Fibroblast of skin of abdomen (primary cell): ENCODE results near the gene KRT78.

ENCODE experiments used
- DNase-seq: peaks from one replicate; pipeline ENCODE4 v3.0.0-alpha.2; 2013

Gene KRT78

DNA sequence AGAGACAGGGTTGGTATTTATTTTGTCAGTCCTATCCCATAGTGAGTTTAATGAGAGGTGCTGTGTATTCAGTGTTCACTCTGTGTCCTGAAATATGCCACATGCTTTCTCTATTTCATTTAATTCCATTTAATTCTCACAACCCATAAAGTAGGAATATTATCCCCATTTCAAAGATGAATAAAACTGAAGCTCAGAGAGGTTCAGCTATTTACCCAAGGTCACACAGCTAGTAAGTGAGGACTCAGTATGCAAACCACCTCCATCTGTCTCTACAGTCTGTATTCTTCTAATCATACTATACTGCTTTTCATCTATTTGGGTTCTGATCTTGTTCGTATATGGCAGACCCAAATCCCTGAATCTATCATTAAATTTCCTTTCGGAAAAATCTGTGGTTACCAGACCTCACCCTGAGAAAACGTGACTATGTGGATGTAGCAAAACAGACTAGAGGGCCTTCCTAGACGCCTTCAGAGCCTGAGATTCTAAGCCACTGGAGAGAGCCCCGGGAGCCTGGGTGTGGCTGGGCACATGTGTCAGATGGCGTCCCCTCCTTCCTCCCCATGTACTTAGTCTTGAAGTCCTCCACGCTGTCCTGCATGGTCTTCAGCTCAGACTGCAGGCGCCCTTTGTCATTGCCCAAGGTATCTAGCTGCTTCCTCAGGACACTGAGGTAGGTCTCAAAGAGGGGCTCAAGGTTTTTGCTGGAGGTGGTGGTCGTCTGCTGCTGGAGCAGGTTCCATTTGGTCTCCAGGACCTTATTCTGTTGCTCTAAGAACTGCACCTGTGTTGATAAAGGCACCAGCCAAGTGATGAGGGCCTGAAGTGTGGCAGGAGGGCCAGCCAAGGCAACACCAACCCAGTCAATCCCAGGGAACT lies 37.4 kb downstream of the KRT78 start:
- DNase-seq: no peak

DNA sequence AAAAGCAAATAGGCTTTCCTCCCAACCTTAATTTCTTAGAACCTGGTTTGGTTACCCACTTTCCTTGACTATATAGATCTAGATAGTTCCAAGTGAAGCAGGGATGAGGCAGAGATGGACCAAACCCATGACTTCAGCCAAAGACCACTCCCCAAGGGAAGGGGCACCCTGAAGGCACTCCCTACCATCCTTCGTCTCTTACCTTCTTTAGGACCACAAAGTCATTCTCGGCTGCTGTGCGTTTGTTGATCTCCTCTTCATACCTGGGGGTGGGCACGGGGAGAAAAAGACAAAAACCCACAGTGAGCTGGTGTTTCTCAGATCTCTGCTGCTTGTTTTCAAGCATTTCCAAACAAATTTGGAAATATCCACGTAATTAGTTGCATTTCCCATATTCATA lies 38.2 kb downstream of the KRT78 start:
- DNase-seq: no peak

DNA sequence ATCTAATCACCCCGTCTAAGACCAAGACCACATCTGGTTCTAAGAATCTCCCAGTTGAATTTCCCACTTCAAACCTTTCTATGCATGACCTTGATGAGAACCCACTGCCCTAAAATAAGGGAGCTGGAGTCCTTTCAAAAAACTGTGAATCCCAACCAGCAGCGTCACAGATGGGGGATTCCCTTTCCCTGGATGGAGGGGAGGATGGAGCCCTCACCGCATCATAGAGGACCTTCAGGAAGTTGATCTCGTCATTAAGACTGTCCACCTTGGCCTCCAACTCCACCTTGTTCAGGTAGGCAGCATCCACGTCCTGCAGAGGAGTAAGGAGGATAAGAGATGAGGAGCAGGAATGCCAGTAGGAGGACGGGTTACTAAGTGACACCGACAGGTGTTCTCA lies 39.6 kb downstream of the KRT78 start:
- no peak for DNase-seq

DNA sequence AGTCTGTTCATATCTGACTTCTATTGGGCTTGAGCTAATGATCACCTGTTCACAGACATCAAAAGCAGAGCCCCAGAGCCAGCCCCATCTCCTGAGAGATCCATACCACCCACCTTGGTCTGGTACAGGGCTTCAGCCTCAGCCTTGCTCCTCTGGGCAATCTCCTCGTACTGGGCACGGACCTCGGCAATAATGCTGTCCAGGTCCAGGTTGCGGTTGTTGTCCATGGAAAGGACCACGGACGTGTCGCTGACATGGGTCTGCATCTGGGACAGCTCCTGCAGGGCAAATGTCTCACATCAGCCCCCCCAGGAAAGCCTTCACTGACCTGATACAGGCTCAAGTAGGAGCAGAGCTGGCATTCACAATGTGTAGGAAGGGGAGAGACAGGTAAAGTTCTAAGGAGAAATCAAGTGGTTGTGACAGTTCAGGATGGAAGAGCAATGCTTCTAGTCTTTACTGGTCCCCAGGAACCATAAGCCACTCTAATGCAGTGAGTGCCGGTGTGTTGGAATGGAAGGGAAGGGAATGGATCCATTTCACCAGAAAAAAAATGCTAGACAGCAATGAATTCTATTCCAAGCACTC lies 40.1 kb downstream of the KRT78 start:
- DNase-seq: no peak

DNA sequence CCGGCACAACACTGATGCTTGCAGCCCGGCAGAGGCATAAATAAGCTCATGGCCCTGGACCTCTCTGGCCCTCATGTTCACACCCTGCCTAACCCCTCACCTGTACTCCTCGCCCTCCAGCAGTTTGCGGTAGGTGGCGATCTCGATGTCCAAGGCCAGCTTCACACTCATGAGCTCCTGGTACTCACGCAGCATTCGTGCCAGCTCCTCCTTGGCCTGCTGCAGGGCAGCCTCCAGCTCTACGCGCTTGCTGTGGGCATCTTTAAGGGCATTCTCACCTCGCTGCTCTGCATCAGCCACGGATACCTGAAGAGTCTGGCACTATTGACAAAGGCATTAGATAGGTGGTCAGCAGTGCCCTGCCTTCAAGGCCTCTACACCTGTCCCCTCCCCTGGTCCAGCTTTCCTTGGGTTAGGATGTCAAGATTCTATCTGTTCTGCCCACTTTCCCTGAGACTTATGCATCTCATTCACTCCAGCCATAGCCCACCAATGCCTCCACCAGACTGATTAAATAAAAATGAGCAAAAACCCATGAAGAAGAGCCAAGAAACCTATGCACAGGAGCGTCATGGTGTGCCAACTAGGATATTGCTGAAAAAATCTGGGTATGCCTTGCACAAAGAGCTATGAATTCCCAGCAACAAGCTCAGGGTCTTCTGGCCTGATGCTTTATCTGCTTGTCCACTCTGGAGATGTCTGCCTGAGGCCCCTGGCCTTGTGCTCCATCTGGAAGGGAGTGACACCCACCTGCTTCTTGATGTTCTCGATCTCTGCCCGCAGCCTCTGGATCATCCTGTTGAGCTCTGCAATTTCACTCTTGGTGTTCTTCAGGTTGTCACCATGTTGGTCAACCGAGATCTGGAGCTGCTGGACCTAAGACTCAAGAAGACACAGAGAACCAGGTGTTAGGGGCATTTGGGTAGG lies 41.0 kb downstream of the KRT78 start:
- DNase-seq: no peak

DNA sequence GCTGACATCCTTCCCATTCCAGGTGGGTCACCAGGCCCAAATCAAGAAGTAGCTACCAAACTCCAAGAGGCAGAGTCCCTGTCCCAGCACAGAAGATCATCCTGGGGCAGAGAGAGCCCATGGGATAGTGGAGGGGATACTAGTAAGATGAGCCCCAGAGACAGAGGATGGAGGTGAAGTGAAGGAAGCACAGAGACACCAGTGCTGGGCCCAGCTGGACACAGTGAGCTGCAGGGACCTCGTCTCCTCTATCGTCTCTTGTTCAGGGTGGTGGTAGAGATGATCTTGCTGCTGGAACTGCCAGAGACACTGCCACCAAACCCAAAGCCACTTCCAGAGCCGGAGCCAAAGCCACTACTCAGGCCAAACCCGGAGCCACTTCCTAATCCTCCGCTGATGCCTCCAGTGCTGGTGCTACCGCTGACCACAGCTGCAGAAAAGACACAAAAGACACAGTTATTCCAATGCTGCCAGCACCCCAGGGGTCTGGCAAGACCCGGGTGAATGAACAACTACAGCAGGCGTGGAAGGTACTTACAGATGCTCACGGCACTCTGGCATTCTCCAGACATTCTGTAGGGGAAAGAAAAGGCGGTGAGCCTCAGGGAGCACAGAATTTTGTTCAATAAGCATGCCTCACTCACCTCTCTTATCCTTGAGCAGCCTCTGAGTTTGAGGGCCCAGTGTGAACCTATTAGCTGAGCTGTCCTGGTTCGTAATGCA lies 41.8 kb downstream of the KRT78 start:
- no peak for DNase-seq

DNA sequence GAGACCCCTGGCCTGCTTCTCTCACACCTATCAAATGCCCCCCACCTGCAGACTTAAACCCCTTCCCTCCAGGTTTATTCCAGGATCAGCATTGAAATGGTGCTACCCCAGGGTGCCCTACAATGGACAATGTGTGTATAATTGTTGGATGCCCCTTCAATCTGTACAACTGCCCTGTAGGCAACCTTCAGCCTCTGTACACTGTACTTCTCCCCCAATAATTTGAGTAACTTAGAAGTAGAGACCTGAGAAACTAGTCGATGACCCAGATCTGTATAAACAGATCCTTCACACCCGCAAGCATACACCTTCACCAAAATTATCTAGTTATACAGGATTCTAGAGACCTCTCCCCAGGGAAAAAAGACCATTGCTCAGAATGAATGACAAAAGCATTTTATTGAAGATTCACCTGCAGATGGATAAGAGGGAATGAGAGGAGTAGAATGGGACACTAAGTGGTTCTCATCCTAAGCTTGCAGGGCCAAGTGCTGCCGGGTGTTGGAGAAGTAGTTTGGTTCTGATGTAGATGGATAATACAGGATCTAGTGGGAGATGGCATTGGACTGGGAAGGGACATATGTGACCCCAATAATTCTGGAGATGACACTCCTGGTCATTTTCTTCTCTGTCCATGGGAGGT lies 42.5 kb downstream of the KRT78 start:
- no peak for DNase-seq

DNA sequence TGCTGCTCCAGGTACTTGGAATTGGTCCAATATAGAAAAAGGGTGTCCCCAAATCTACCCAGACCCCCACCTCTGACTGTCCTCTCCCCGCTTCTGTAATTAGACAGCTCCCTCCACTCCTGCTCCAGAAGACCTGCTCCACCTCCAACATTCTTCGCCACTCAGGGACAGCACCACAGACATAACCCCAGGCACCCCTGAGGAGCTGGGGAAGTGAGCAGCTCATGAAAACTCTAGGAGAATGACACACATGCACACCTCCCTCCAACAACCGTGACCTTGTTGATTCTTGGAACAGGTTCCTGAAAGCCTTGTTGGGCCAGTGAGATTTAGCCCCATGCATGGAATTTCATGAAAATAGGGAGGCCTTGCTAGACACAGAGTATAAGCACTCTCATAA lies 43.1 kb downstream of the KRT78 start:
- no peak for DNase-seq

DNA sequence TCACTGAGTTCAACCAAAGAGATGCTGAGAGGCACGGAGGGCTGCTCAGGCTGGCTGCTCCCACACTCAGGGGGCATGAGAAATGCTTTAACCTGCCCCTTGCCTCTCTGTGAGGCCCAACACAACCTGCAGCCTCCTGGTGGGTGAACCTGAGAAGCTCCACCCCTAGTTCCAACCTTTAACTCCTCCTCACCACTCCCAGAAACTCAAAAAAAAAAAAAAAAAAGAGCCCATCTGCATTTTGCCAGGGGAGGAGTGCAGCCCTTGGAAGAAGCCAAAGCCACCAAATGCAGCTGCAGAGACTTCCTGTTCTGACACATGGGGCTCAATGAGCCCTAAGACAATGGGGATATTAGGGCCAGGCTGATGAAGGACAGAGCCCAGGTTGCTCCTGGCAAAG lies 43.8 kb downstream of the KRT78 start:
- DNase-seq: no peak

DNA sequence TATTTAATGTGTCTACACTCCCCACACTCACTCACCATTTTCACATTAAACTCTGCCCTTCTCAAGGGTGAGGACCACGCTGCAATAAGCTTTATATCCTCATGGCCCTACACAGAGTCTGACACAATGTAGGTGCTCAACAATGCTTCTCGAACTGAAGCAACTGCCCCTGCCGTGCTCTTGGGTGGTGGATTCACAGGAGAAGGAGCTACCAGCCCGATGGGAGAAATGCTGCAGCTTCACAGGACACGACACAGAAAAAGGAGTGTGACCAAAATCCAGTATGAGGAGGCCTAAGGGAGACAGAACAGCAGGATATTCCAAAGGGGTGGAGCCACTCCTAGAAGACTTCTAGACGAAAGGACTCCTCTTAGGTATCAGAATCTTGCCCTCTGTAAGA lies 46.4 kb downstream of the KRT78 start:
- DNase-seq: no peak

DNA sequence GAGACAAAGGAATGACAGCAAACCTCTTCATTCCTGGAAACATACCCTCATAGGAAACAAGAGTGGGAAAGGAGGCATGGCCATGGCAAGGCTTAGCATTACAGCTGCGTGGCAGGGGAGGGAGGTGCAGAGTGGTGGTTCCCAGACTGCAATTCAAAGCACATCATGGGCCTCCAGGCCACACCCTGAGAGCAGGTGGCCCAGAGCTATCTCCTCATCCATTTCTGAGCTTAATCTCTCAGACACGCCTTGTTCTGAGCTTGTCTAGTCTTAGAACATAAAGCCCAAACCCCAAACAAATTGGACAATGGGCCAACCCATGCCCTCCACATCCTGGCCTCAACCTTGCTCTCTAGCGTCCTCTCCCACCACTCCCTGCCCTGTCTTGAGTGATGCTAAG lies 47.0 kb downstream of the KRT78 start:
- DNase-seq: no peak

DNA sequence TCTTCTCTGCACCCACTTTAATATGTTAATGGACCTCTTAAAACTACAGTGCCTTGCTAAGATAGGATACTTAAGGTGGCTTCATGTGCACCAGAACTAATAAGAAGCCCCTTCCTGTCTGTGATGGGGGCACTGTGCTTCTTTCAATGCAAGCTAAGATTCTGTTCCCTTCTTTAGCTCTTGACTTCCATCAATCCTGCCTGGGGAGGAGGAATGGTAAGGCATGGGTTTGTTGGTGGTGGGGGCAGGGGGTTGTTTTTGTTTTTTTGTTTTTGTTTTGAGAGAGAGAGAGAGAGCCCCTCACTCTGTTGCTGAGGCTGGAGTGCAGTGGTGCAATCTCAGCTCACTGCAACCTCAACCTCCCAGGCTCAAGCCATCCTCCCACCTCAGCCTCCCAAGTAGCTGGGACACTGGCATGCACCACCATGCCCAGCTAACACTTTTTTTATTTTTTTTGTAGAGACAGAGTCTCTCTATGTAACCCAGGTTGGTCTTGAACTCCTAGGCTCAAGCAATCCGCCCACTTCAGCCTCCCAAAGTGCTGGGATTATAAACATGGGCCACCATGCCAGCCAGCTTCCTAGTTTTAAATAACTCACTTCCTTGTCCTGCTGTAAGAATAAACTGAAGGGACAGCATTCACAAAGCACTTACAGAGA lies 48.4 kb downstream of the KRT78 start:
- DNase-seq: no peak

DNA sequence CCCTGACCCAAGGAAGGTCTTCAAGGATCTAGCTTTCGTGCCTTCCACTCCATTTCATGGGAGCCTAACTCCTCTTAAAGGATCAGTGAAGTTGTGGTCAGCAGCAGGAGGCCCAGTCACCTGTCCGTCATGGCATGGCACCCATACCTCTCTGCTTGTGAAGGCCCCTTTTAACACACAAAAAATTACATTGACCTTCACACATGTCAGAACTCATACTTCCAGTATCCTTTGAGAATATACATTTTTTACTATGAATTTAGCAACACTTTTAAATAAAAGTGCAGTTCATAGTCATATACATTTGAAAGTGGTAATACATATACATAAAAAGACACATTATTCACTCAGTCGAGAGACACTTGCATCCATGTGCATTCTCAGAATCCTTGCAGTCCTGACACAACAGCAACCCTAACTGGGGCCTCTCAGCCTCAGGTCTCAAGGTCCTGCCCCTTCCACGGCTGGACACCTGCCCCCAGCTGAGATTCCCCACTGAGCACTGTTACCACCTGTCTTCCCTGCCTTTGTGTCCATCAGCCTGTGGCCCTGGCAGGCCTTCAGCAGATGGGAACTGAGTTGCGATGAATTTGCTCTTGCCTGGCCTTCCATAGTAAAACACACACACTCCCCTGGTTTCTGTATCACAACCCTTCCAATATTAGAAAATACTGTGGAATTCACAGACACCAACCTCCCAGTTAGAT lies 49.1 kb downstream of the KRT78 start:
- no peak for DNase-seq

DNA sequence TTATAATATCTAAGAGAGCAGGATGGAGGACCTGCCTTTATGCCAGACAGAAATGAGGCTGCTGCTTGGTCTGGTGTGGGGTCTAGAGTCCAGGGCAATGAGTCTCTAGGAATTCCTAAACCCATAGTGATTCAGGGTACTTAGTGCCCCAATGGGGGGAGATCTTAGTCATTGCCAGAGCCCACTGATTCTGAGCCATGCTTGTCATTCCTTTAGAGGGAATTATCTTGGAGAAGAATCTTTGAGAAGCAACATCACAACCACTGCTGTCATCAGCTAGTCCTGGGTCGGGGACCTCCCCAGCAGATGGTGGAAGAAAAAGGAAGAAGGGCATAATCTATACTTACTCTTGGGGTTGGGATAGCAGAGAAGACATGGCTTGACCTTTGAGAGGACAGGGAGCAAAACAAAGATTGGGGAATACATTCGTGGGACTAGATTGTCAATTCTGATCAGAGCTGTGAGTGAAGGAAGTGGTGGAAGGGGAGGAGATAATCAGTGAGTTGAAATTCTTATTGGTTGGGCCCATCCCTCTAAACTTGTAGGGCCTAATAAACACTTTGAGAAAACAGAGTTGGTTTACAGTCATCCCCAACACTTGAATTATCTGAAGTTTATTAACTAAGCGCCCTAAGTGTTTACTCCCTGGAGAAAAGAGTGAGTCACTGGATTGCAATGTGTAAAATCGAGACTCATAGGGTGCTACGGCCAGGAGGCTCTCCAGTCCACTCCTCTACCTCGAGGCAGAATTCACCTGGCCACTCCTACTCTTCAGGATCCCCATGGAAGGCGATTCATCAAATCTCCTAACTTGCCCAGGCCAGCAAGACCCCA lies 49.9 kb downstream of the KRT78 start:
- DNase-seq: peak; percentile 84

DNA sequence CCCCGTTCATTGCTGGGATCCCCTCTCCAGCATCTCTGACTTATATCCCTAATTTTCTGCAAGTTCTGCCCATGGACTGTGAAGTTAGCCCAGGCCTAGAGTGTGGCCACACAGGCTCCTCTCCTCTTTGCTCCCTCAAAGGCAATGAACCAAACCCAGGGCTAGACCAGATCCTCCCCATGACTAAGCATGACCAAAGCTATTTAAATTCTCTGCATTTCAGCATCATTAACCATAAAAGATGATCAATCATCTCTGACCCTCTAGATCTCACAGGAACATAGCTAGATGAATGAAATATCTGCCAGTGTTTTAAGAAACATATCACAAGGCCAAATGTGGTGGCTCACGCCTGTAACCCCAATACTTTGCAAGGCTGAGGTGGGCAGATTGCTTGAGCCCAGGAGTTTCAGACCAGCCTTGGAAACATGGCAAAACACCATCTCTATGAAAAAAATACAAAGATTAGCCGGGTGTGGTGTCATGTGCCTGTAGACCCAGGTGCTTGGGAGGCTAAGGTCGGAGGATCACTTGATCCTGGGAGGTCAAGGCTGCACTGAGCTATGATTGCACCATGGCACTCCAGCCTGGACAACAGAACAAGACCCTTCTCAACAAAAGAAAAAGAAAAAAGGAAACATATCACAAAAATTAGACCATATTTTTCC lies 50.7 kb downstream of the KRT78 start:
- peak; percentile 84 for DNase-seq

DNA sequence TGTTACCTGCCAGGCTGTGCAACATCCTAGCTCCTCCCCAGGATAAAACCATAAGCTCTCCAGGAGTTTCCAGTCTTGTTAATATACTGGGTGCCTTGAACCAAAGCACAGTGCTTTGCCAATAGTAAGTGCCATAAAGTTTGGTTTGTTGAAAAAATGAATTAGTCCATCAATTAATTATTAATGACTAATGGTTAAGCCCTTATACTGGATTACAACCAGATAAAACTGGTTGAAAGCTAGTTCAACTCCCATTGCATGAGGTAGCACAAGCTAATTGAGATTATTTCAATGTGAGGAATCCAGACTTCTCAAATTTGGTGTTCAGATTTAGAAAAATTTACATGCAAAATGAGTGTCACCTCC lies 51.3 kb downstream of the KRT78 start:
- no peak for DNase-seq

DNA sequence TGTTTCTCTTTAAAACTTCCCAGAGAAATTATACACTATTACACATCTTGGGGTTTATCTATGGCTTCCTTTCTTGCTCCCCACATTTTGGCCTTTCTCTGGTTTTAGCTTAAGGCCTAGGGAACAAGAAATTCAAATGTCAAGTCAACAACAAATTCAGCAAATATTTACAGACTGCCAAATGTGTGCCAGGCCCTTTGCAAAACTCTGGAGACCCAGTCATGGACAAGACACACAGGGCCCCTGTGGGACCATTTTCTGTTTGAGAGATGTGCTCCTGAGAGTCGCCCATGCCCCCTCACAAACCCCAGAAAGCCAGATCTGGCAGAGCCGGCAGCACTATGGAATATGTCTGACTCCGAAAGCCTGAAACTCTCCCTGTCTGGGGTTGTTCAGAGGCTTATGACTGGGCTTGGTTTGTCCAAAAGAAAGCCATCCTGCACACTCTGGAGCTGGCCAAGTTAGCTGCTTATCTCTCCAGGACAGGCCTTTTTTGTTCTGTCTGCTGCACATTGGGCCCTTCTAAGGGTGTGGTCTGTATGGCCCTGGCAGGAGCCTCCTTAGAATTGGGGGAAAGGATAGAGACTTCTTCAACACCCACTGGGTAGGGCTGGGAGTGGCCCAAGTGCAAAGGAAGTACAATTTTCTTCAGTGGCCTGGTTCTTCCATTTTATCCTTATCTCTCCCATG lies 51.8 kb downstream of the KRT78 start:
- DNase-seq: no peak

DNA sequence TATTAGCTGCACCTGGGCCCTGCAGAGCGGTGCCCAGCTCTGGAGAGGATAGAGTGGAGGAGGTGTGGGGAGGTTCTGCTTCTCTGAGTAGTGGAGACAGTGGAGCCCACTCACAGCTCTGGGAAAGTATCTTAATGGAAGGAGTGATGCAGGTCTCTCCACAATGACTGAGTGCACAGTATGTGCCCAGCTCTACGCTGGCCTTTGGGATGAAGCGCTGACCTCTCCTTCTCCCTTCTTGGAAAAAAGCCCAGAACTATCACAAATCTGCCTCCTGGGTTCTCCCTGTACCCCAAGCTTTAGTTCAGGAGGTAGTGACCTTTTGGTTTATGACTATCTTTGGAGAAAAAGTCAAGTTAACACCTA lies 52.4 kb downstream of the KRT78 start:
- no peak for DNase-seq
